Hematopoietic multipotent progenitor cell treated with erythropoietin and hydrocortisone succinate and interleukin-3 and kit ligand, for 4 days (in vitro differentiated cells): ENCODE data around the gene TPCN2.

ENCODE experiments used
- DNase-seq: peaks from one replicate; pipeline ENCODE4 v3.0.0-alpha.2; 2015

Gene TPCN2

GRCh38 chr11:69169479-69169878 lies 120.7 kb downstream of the TPCN2 start:
- DNase-seq, result no peak

DNA sequence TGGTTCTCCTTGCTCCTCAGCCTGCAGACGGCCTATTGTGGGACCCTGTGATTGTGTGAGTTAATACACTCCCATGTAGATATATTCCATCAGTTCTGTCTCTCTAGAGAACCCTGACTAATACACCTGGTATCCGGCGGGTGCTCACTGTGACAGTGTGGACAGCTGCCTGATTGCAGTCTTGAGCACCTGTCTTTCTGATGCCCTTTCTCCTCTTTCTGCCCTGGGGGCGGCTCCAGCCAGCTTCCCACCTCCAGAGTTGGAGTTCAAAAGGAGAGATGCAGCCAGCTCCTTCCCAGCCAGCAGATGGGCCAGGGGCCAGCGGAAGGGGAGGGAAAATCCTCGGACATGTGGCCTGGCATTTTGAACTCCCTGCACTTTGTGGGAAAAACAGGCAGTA lies 122.0 kb downstream of the TPCN2 start:
- no peak for DNase-seq

GRCh38 chr11:69171476-69172240 lies 122.9 kb downstream of the TPCN2 start:
- DNase-seq, result no peak

GRCh38 chr11:69172674-69173073 lies 123.9 kb downstream of the TPCN2 start:
- DNase-seq, result peak; percentile 32

GRCh38 chr11:69173331-69173730 lies 124.6 kb downstream of the TPCN2 start:
- DNase-seq, result no peak

- no peak for DNase-seq
These were observed 125.3 kb downstream of the TPCN2 start for GRCh38 chr11:69173925-69174581.

GRCh38 chr11:69174841-69175240 lies 126.1 kb downstream of the TPCN2 start:
- DNase-seq, result no peak

GRCh38 chr11:69178819-69179482 lies 130.2 kb downstream of the TPCN2 start:
- no peak for DNase-seq

DNA sequence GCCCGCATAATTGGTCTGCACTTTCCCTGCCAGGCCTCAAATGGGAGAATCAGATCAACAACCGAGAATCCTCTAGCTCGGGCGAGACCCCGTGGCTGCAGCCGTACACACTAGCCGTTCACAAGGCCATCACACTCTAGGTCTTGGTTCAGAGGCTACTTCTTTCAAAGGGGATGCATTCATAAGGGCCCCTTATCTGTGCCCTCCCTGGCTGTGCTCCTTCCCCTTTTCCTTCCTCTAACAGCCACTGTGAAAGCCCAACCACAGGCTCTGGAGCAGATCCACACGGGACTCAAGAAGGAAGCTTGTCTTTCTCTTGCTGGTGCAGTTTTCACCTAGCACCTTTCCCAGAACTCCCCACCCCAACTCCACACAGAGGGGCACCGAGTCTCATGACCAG lies 131.5 kb downstream of the TPCN2 start:
- DNase-seq, result peak; percentile 67

GRCh38 chr11:69180726-69181125 lies 132.0 kb downstream of the TPCN2 start:
- peak; percentile 27 for DNase-seq

GRCh38 chr11:69183613-69184012 lies 134.9 kb downstream of the TPCN2 start:
- no peak for DNase-seq
